ENCODE results near the gene PTPRQ. TPM values are rescaled to one million over a fixed set of nuclear protein-coding genes. Genes with fewer than 3 reads are reported as not detected.

PTPRQ gene
- total RNA-seq, 2 donors from 2014 or later = 1.9 to 7.4 TPM

GRCh38 chr12:80590085-80590484, 146.1 kb downstream of the PTPRQ start:
- no peak for DNase-seq (ENCODE audit: low spot score)
- Histone ChIP-seq H3K4me1 (replicated peaks) (no peaks in the 10 kb centered on the region), H3K27ac (no peak overlapping the region), H3K4me3 (no peak overlapping the region), H3K36me3 (no peaks in the 10 kb centered on the region), H3K9me3 (no peaks in the 10 kb centered on the region), H3K27me3 (replicated peaks; ENCODE audit: insufficient read depth) (no peaks in the 10 kb centered on the region)
- intact Hi-C loops (cut with DNase I) = no loop called here
- WGBS = 88% methylated on average over 4 of the region's 4 CpGs
- TF ChIP-seq CTCF (IDR thresholded peaks at IDR 0.05) = no peak
- TF ChIP-seq POLR2AphosphoS5 (IDR thresholded peaks at IDR 0.05) = no peak
- TF ChIP-seq POLR2A (IDR thresholded peaks at IDR 0.05) = no peak

GRCh38 chr12:80593766-80594165, 149.7 kb downstream of the PTPRQ start:
- no peaks in the 10 kb centered on the region for H3K9me3 ChIP-seq
- no peak for DNase-seq (ENCODE audit: low spot score)
- intact Hi-C loops (cut with DNase I) = no loop called here
- H3K27ac ChIP-seq = no peak overlapping the region
- no peaks in the 10 kb centered on the region for H3K4me1 ChIP-seq (replicated peaks)
- no peaks in the 10 kb centered on the region for H3K27me3 ChIP-seq (replicated peaks; ENCODE audit: insufficient read depth)
- WGBS = 78% methylated on average over 1 of the region's 1 CpG
- no peaks in the 10 kb centered on the region for H3K36me3 ChIP-seq
- no peak overlapping the region for H3K4me3 ChIP-seq
- no peak for TF ChIP-seq CTCF (IDR thresholded peaks at IDR 0.05)
- TF ChIP-seq POLR2A (IDR thresholded peaks at IDR 0.05) = no peak
- TF ChIP-seq POLR2AphosphoS5 (IDR thresholded peaks at IDR 0.05) = no peak

DNA sequence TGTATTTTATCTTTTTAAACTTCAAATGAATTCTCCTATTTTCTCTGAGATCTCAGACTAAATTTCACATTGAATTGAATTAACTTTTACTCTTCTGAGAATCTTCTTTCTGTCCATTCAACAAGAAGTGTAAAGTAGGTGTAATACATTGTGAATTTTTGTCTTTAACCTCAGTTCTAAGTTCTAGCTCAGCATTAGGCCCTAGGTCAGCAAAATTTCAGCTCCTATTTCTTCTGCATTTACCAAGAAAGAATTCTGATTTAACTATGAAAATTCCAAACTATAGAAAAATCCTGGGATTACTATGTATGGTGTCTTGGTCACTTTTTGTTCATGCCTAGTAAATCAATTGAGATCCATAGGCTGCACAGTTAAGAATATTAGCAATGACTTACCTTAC, 152.5 kb downstream of the PTPRQ start:
- intact Hi-C loops (cut with DNase I) = no loop called here
- no peaks in the 10 kb centered on the region for H3K9me3 ChIP-seq
- TF ChIP-seq CTCF (IDR thresholded peaks at IDR 0.05) (no peak), POLR2AphosphoS5 (IDR thresholded peaks at IDR 0.05) (no peak), POLR2A (IDR thresholded peaks at IDR 0.05) (no peak)

GRCh38 chr12:80598004-80598606, 154.1 kb downstream of the PTPRQ start:
- Histone ChIP-seq H3K4me3 (no peak overlapping the region), H3K27me3 (replicated peaks; ENCODE audit: insufficient read depth) (no peaks in the 10 kb centered on the region), H3K27ac (no peak overlapping the region), H3K4me1 (replicated peaks) (no peaks in the 10 kb centered on the region), H3K36me3 (no peaks in the 10 kb centered on the region), H3K9me3 (no peaks in the 10 kb centered on the region)
- 63% methylated on average over 5 of the region's 5 CpGs for WGBS
- DNase-seq (ENCODE audit: low spot score) = no peak
- intact Hi-C loops (cut with DNase I) = no loop called here
- TF ChIP-seq POLR2A (IDR thresholded peaks at IDR 0.05) = no peak
- TF ChIP-seq CTCF (IDR thresholded peaks at IDR 0.05) = peak in 2 of 4 experiments; percentile 25 to 28

More for the DNA sequence above, 152.5 kb downstream of the PTPRQ start:
- no peaks in the 10 kb centered on the region for H3K27me3 ChIP-seq (replicated peaks; ENCODE audit: insufficient read depth)
- H3K4me3 ChIP-seq = no peak overlapping the region
- H3K36me3 ChIP-seq = no peaks in the 10 kb centered on the region
- H3K4me1 ChIP-seq (replicated peaks) = no peaks in the 10 kb centered on the region
- no peak for DNase-seq (ENCODE audit: low spot score)
- H3K27ac ChIP-seq = no peak overlapping the region

DNA sequence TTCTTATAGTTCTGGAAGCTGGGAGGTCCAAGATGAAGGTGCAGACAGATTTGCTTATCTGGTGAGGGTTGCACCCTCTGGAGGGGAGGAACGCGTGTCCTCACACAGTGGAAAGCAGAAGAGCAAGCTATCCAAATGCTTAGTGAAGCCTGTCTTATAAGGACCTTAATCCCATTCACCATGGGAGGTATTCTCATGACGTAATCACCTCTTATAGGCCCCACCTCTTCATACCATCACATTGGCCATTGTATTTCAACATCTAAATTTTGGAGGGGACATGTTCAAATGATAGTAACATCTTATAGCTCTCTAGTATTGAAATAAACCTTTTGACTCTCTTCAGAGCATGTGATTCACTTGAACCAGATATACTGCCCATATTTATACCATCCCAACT, 158.4 kb downstream of the PTPRQ start:
- no peaks in the 10 kb centered on the region for H3K27me3 ChIP-seq (replicated peaks; ENCODE audit: insufficient read depth)
- no peak overlapping the region for H3K27ac ChIP-seq
- TF ChIP-seq POLR2AphosphoS5 (IDR thresholded peaks at IDR 0.05) = no peak
- H3K9me3 ChIP-seq = no peaks in the 10 kb centered on the region
- no peaks in the 10 kb centered on the region for H3K36me3 ChIP-seq
- no peak for DNase-seq (ENCODE audit: low spot score)
- WGBS = 89% methylated on average over 3 of the region's 3 CpGs
- H3K4me1 ChIP-seq (replicated peaks) = no peaks in the 10 kb centered on the region
- no peak overlapping the region for H3K4me3 ChIP-seq
- intact Hi-C loops (cut with DNase I) = no loop called here

Data from prostate gland (tissue), 2 donors.